ENCODE measurements around the gene CAND1. TPM values are rescaled to one million over a fixed set of nuclear protein-coding genes. Genes with fewer than 3 reads are reported as not detected.

The CAND1 gene
- total RNA-seq, 4 donors from 2014 or later, result 66.1 to 76.5 (median 72.1) TPM

DNA sequence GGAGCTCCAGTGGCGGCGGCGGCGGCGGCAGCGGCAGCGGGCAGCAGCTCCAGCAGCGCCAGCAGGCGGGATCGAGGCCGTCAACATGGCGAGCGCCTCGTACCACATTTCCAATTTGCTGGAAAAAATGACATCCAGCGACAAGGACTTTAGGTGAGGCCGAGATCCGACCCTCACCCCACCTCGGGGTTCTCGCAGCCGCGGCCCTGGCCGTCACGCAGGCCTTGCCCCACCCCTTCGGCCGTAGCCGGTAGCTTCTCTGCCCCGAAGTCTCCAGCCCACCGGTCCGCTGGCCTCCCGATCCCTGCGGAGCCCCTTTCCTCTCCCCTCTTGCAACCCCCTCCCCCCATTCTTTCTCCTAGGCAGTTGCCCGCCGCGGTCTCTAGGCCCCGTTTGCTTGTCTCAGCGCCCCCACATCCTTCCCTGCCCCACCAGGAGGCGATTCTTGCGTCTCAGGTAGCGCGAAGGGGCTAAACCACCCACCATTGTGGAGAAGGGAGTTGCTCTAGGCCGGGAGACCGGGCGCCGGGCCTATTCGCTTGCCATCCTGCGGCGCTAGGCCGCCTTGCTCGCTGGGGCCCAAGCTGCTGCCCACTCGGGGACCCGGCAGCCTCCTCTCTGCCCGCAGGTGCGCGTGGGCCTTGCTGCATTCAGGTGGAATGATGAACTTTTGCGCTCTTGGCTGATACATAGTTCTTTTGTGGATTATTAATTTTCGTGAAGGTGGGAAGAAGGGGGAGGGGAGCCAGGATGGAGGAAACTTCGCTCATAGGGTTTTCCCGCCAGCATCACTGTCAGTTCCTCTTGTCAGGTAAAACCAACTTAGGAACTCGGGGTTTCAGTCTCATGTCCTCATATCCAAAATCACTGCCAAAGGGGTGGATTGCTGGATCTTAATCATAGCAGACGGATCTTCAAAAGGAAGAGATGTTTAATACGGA lies 745 bp downstream of the CAND1 start:
- no peak for TF ChIP-seq CTCF (IDR thresholded peaks at IDR 0.05; ENCODE audit: low read depth)

GRCh38 chr12:67270622-67271021 lies 1.5 kb downstream of the CAND1 start:
- TF ChIP-seq CTCF (IDR thresholded peaks at IDR 0.05; ENCODE audit: low read depth), result no peak

DNA sequence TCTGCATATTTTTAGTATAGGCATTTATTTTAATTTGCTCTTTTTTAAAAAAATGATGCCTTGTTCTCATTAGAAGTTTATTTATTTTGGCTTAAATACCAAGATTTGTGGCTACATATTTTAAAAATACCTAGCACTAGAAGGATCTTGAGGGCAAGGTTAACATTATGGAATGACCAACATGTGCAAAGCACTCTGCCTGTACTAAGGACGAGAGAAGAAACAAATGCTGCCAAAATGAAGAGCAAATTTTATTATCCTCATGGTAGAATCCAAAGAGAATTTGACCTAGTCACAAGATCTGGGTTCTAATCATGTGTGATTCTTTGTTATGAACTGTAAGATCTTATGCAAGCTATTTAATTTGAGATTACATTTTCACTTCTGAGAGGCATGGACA lies 2.8 kb downstream of the CAND1 start:
- TF ChIP-seq CTCF (IDR thresholded peaks at IDR 0.05; ENCODE audit: low read depth), result no peak

GRCh38 chr12:67274186-67274585 lies 5.0 kb downstream of the CAND1 start:
- no peak for TF ChIP-seq CTCF (IDR thresholded peaks at IDR 0.05; ENCODE audit: low read depth)

DNA sequence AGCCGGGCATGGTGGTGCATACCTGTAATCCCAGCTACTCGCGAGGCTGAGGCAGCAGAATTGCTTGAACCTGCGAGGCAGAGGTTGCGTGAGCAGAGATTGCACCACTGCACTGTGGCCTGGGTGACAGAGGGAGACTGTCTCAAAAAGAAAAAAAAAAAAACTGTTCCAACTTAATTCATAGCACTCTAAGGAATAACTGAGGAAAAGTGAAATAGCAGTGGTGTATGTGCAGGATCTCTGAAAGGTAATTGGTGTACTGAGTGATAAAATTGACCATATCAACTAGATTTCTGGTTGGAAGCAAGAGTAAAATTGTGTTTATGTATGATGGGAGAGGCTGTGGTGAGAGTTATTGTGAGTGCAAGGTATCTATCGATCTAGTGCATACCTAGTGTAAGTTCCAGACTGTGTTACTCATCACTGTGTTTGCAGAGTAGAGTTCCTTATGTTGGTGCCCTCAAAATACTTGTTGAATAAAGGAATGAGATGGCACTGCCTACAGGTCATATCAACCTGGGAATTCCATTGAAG lies 6.3 kb downstream of the CAND1 start:
- no peak for TF ChIP-seq CTCF (IDR thresholded peaks at IDR 0.05; ENCODE audit: low read depth)

DNA sequence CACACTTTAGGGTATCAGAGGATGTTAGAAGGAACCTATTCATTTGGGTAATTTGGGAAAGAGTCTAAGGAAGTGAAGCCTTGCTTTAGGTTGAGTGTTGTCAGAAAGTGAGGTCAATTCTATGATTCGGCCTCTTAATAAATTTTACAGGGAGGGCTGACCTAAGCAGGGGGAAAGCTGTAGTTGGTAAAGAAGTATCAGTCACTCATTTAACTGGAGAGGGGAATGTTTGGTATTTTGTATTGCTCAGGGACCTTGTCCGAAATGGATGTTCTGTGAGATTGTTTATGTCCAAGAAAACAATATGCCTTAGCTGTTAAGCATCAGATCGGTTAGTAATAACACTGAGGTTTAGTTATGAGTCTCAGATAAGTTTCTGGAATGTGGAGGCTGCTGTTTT lies 7.3 kb downstream of the CAND1 start:
- TF ChIP-seq CTCF (IDR thresholded peaks at IDR 0.05; ENCODE audit: low read depth), result no peak

- no peak for TF ChIP-seq CTCF (IDR thresholded peaks at IDR 0.05; ENCODE audit: low read depth)
These were observed 10.5 kb downstream of the CAND1 start for GRCh38 chr12:67279637-67280036.
